HG03135 (cell line): Measurements from ENCODE around the gene RER1.
A peak's percentile ranks its signal among the peaks of the same experiment; 100 is the strongest.

Source experiments
- ATAC-seq: cut with Tn5 transposase; IDR thresholded peaks from one replicate; pipeline ENCODE4 v1.9.1; 2021; ENCODE audit warnings: mild to moderate bottlenecking, moderate library complexity; ENCODE audit not compliant: unreplicated experiment

Gene RER1

DNA sequence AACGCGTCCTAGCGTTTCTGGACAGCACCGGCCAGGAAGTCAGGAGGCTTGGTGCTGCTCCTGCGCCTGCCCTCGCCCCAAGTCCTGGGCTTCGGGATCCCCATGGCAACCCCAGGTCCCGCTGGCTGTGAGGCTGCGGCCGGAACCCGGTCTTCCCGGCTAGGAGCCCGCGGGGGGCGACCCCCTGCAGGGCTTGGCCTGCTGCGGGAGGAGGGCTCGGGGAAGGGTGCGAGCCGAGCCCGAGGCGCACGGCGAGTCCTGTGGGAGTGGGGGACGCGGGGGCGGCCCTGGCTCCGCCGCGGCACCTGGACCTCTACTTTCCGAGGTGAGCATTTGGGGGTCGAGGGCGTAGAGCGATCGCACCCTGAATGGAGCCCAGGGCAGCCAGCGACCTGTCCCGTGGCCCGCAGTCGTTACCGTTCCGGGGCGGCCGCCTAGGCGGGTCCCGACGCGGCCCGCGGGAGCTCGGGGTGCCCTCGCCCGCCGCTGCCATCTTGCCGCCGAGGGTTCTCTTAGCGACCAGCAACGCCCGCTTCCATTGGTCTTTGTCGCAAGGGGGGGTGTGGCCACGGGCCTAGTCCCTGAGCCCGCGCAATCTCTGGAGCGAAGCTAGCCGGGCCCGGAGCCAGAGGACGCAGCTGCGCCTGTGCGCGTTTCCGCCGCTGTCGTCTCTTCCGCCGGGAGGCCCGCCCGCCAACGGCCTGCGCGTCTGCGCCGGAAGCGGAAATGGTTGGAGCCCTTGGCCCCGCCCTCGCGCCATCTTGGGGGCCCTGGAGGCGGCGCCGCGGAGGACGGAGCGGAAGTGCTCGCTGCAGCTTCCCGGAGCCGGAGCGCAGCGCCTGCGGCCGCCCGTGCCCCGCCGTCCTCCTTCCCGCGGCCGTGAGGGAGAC, at the start of gene RER1, which contains the start of gene MORN1:
Gene RER1 (plus strand): TSS at position 801 of the 890 bp plus-strand sequence. CDS start 3,950 bp downstream, outside the sequence.
Gene MORN1 (minus strand): TSS at position 514 of the 890 bp plus-strand sequence. CDS start 21 bp downstream, at position 493.
- ATAC-seq, result peak; percentile 92

- ATAC-seq, result no peak
Measured at GRCh38 chr1:2342384-2343022, 49.1 kb upstream of the RER1 start.

GRCh38 chr1:2343023-2343935, 48.4 kb upstream of the RER1 start:
- no peak for ATAC-seq

DNA sequence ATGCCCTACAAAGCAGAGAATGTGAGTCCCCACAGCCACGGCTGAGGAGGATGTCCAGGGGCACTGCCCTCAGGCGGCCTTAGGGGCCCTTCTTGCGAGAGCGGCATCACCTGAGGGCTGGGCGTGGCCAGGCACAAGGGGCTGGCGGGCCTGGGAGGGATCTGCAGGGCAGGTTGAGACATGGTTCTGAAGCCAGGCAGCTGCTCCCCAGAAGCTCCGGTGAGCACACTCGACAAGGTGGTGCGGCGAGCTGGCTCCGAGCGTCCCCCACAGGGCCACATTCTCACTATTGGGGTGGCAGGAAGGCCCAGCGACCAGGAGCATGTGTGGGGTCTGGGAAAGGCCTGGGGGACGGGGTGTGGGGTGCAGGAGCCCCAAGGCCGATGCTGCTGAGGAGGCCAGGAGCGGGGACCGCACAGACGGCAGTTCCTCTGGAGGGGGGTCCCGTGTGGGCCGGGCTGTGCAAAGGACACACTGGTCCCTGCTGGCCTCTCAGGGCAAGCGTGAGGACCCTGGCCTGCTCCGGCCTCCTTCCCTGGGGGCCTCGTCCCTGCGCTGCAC, 47.4 kb upstream of the RER1 start:
- ATAC-seq, result no peak

GRCh38 chr1:2344744-2345296, 46.8 kb upstream of the RER1 start:
- ATAC-seq, result no peak

DNA sequence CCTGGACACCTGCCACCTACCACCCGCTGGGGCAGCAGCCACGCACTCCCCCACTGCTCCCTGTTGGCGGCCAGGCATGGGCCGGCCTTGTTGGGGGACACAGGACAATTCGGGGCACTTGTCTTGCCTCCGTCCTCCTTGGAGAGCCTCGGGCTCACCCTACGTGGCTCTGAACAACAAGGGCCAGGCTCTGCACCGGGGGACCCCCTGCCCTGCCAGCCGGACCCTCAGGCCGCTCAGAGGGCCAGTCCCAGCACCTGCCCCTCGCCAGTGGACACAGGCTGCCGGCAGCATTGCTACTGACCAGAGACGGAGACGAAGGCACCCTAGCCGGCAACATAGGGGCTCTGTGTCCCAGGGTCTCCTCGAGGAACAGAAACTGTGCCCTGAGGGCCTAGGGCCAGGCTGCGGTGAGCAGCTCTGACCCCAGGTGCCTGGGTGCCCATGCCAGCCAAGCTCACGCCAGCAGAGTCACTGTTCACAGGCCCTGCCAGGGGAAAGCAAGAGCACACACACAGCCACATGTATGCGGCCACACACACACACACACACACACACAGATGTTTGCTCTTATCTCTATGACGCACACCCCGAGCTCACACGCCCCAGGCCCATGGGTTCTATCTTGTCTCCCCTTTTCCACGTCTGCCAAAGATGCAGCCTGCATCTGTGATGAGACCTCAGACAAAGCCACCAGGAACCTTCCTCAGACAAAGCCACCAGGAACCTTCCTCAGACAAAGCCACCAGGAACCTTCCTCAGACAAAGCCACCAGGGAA, 46.2 kb upstream of the RER1 start:
- ATAC-seq, result no peak

DNA sequence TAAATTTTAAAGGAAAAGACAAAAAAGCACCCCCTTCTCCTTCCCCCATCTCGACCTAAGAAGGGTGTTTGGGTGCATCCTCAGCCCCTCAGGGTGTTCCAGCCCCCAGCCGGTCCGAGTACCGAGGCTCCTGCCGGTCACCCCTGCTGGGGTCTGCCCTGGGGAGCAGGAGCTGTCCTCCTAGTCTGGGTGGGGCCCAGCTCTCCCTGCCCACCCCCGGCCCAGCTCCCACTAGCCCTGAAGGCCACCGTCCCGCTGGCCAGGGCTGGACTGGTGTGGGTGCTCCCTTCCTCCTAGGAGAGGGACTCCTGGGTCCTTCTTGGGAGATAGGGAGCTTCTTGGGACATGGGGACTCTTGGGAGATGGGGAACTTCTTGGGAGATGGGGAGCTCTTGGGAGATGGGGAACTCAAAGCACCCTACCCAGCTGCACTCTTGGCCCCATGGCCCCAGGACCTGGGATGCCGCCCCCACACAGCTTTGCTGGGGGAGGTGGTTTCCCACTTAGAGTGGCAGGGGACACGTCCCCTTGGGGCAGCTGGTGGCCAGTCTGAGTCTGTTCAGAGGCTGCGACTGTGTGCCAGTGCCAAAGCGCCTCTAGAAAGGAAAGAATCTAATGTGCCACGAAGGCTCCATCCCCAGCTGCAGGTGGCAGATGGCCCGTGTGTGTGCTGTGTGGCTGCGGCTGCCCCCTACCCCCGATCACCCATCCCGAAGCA, 44.8 kb upstream of the RER1 start:
- no peak for ATAC-seq

- no peak for ATAC-seq
Measured at GRCh38 chr1:2347409-2347785, 44.2 kb upstream of the RER1 start.

GRCh38 chr1:2347896-2348295, 43.7 kb upstream of the RER1 start:
- ATAC-seq, result no peak

- ATAC-seq, result no peak
Measured at GRCh38 chr1:2348346-2349325, 43.0 kb upstream of the RER1 start.

DNA sequence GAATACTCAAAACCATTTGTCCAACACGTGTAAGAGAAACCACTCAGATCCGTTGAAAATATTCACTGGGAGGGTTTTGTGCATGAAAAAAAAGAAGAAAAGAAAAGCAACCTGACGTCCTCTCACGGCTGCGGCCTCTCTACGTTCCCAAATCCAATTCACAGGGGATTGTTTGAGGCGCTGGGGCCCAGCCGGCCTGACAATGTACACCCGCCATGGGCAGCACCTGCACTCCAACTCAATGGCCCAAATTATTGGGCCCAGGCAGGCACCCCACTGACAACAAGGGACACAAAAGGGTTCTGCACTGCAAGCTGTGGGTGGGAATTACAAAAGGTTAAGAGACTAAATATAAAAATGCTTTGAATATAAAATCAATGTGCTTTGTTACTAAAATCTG, 41.8 kb upstream of the RER1 start:
- no peak for ATAC-seq

GRCh38 chr1:2350501-2350900, 41.1 kb upstream of the RER1 start:
- ATAC-seq, result no peak

- no peak for ATAC-seq
Measured at GRCh38 chr1:2350911-2351655, 40.6 kb upstream of the RER1 start.

DNA sequence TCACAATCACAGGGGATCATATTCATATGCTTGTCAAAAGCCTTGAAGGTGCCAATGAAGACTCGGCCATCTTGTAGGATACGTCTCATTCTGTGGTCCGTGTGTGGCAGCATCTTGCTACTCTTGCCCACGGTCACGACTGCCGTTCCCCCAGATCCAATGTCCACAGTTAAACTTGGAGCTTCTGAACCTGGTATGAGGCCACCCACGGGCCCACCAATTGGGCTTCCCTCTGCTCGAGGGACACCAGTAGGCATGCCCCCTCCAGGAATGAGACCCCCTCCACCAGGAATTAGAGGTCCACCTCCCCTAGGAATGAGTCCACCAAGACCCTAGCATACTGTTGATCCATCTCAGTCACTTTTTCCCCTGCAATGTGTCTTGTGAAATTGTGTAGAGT, 39.9 kb upstream of the RER1 start:
- ATAC-seq, result no peak

DNA sequence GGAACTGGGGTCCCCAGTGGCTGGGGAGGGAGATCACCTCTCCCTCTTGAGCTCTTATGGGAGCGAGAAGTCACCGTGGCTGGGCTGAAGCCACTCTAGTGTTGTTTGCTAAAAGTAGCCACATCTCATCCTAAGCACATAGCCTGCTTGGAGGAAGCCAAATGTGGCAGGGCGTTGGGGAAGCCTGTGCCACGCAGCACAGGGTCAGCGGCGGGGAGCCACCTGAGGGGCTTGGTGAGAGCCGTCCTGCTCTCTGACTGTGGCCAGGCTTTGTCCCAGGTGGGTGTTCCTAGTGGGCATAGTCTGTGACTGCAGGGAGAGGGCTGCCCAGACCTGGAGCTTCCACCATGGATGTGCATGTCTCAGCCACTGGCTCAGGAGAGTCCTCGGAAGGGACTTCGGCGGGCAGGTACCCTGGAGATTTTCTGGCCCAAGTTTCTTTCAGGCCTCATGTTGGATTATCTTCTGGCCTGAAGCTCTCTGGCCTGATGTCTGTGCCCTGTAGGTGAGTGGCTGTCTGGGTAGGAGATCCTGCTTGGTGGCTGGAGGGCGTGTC, 39.2 kb upstream of the RER1 start:
- ATAC-seq, result no peak

DNA sequence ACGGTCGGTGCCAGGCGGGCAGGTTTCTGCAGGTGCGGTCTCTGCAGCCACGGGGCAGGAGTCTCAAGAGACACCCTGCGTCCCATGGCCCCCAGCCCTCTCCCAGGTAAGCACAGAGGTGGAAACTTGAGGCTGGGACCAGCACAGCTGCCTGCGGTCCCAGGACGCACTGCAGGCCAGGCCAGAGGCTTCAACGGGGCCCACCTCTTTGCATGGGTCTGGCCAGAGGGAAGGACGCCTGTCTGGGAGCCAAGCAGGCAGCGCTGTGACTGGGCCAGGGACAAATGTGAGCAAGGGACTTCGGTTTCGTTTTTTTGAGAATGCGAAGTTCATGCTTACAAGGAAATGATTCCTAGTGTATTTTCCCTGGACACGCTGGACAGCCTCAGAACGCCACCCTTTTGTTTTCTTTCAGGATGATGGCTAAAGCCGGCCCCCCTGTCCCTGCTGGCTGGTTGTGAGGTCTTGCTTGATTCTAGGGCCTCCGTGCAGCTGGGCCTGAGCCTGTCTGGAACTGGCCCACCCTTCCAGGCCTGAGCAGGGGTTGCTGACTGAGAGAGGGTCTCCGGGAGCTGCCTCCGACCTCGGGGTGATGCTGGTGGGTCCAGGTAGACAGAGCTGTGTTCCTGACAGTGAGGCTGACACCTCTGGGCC, 38.6 kb upstream of the RER1 start:
- ATAC-seq, result no peak
